GM18519 (cell line): ENCODE measurements around the gene SCLY.

ENCODE experiments used
- ATAC-seq: cut with Tn5 transposase; IDR thresholded peaks from one replicate; pipeline ENCODE4 v1.9.1; 2021; ENCODE audit warnings: mild to moderate bottlenecking, moderate library complexity; ENCODE audit not compliant: unreplicated experiment, low FRiP score

The SCLY gene

DNA sequence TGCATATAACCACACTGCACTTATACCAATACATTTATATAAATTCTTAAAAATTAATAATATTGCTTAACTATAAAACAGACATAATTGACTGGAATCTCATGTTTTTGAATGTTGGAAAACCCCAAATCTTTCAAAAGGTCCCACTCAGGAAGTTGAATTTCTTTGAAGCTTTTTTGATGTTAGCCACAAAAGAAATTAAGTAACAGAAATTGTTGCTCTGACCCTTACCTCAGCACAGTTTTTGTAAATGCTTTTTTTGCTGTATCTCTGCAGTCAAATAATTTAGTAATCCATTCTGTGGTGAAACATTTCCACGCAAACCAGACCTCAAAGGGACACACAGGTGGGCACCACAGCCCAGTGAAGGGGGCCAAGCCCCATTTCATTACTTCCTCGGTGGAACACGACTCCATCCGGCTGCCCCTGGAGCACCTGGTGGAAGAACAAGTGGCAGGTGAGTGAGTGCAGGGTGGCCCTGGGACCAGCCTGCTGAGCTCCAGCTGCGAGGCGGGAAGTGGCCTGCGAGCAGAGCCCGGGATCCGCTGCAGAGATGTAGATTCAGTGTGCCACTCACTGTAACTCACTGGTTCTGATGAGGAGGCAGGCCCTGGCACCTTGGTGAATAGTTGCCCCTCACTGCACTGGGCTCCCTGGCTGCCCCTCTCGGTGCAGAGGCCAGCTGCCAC is 8.4 kb downstream of the SCLY start:
- no peak for ATAC-seq

DNA sequence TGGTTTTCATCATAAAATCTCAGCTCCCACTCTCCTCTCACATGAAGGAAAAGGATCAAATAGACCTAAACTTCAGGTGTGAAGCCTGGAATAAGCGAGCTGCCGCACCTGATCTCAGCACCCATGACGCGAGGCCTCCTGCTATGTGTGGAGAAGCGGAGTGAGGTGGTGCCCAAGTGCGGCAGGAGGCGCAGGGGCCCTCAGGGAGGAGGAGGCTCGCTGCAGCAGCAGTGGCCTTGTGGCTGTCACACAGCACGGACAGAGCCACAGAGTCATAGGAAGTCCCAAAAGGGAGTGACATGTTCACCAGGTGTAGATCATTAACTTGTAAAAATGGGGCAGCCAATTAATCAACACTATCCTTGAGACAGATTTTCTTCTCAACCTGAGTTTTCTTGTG is 9.1 kb downstream of the SCLY start:
- no peak for ATAC-seq

DNA sequence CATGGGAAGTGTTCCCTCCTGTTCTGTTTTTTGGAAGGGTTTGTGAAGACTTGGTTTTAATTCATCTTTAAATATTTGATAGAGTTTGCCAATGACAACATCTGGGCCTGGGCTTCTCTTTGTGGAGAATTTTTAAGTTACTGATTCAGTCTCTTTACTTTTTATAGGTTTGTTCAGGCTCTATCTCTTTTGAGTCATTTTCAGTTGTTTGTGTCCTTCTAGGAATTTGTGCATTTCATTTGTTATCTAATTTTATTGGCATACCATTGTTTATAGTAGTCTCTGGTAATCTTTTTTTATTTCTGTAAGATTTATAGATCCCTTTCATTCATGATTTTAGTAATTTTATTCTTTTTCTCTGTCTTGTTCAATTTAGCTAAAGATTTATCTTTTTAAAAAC is 14.6 kb downstream of the SCLY start:
- no peak for ATAC-seq

DNA sequence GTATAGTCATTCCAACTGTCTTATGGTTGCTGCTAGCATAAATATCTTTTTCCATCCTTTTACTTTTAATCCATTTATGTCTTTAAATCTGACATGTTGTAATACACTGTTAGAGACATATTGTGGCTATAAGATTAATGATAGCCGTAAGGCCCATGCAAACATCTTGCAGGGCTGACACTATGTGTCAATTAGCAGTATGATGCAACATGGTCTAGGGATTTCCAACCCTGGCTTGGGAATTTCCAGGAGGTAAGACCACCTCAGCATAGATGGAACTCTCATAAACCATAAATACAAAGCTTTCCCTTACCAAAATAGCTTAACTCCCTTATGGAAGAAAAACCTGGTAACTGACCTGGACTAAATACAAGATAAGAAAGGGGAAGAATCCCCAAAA is 16.5 kb downstream of the SCLY start:
- no peak for ATAC-seq

DNA sequence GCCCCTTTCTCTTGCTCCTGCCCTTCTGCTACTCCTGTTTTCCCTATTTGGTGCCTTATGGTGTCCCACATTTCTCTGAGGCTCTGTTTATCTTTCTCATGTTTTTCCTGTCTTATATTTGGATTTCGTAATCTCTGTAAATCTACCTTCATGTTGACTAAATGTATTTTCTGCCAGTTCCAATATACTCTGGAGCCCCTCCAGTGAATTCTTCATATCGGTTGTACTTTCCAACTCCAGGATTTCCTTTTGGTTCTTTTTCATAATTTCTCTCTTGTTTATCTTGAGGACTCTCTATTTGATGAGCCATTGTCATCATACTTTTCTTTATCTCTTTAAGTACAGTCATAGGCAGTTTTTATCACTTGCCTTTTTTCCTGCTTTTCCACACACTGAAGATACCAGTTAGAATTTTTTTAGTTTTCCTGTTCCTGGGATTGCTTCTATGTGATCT is 19.1 kb downstream of the SCLY start:
- no peak for ATAC-seq

DNA sequence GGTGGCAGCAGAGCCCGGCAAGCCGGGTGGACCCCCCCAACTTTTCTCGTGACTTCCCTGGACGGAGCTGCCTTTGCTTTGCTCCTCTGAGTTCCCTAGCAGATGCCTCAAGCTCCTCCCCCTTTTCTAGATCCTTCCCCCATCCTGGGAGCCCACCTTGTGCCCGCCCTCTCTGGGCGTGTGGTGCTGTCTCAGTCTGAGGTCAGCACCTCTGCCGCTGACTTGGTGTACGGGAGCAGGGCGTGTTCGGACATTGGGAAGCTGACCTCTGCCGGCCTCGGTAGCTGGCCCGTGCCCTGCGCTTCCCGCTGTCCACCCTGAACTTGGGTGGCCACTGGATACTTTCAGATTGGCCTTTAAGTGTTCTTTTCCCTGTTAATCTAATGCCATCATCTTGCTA is 19.7 kb downstream of the SCLY start:
- ATAC-seq: no peak

DNA sequence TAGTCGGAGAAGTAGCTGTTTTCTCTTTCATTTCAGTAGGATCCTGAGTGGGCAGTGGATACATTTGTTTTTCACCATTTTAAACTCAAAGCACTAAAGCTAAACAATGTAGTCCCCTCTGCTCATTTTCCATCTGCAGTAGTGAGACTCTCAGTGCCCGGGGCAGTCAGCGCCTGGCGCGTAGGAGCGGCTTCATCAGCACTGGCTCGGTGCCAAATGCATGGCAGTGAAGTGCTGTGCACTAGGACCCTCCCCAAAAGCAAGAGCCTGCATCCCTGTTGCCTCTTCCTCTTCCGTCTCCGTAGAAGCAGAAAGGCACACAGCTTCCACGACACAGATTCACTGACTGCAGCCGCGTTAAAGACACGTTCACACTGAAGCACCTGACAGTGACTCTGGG is 20.3 kb downstream of the SCLY start:
- no peak for ATAC-seq

DNA sequence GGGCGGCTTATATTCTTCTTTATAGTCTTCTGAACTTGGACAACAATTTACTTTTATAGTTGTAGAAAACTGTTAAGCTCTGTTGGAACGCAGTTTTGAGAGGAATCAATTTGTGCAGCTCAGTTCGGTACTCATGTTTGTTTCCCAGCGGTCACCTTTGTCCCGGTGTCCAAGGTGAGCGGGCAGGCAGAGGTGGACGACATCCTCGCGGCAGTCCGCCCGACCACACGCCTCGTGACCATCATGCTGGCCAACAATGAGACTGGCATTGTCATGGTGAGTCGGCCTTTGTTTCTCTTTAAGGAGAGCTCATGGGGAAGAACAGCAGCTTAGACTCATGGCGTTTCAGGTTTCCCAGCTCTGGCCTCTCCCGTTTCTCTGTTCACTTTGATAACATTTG is 20.8 kb downstream of the SCLY start:
- ATAC-seq: no peak

DNA sequence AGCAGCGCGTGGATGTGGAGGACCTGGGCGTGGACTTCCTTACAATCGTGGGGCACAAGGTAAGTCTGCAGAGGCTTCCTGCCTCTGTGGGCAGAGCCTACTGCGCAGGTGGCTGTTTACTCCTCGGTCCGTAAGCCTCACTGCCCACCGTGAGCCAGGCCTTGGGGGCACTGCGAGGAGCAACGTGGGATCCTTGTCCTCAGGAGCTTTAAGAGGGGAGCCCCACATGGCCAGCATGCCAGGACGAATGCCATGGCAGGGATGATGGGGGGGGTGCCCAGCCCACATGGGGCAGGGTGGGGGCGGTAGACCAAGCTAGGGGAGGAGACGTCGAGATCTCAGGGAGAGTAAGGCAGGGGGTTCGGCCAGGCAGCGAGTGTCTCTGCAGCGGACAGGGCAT is 21.4 kb downstream of the SCLY start:
- ATAC-seq: no peak

DNA sequence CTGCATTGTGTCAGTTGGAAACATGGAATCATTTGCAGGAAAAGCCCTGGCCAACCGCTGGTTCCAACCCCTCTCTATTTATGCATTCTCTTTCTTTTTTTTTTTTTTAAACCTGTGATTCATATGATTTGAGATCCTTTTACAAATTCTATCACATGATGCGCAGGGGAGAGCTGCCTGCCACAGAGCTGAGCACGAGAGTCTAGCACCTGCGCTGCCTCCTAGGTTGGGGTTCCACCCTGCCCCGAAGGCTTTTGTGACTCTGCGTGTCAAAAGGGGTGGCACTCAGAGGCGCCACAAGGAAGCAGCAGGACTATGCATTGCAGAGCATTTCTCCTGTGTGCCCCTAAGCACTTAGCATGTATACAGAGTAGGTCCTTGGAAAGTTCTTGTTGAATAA is 22.0 kb downstream of the SCLY start:
- no peak for ATAC-seq

DNA sequence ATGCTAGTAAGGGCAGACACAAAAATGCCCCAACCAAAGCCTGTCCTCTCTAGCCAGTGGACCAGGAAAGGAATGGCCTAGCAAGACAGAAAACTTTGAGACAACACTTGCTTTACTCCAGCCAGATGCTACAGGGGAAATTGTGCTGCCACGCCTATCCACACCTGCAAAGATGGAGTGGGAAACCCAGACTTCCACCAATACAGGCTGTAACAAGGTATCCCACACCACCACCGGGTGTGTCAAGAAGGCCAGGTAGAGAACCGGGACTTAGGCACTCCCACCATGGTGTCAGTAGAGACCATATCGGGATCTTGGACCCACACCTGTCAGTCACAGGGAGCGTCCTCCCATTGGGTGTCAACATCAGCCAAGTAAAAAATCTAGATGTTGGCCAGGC is 23.1 kb downstream of the SCLY start:
- no peak for ATAC-seq

DNA sequence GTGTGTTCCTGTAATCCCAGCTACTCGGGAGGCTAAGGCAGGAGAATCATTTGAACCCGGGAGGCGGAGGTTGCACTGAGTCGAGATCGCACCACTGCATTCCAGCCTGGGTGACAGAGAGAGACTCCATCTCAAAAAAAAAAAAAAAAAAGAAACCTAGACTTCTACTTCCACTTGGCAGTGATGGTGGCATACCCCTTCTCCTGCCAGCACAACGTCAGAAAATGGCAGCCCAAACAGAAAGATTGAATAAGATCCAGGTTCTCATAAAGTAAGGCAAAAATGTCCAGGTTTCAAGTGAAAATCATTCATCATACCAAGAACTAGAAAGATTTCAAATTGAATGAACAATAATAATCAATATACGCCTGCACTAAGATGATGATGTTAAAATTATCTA is 24.0 kb downstream of the SCLY start:
- no peak for ATAC-seq

DNA sequence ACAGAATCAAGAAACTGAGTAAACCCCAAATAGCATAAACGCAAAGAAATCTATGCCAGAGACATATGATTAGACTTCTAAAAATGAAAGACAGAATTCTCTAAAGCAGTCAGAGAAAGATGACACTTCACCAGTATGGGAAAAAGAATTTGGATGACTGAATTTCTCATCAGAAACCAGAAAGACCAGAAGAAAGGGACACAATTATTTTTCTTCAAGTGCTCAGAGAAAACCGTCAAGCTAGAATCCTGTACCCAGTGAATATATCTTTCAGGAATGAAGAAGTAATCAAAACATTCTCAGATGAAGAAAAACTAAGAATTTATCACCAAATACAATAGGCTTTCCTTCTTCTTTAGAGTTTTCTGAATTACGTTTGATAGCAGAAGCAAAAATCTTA is 25.1 kb downstream of the SCLY start:
- no peak for ATAC-seq

DNA sequence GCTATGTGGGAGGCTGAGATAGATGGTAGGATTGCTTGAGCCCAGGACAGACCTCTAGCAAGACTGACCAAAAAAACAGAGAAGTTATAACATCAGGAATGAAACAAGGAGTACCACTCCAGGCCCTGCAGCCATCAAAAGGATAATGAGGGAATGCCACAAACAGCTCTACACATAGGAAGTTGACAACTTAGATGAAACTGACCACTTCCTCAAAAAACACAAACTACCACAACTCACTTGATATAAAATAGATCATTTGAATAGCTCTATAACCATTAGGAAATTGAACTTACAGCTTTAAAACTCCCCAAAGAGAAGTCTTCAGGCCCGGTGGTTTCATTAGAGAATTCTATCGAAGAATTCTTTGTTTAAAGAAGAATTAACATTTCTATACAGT is 26.4 kb downstream of the SCLY start:
- no peak for ATAC-seq

DNA sequence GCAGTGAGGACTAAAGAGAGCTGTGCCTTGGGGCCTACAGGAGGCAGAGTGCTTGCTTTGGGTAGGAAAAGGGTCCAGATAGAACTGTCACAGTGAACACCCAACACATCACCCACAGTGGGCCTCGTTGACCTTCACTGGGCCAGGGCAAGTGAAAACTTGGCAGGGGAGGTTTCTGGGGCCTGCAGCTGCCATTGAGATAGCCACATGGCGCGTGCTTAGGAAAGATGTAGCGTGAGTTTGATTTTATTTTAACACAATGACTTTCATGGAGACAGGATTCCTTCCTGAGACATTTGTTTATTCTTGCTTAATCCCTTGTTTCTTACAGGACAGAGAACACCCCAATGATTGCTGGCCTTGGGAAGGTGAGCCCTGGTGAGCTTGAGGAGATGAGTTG is 30.1 kb downstream of the SCLY start:
- ATAC-seq: no peak

DNA sequence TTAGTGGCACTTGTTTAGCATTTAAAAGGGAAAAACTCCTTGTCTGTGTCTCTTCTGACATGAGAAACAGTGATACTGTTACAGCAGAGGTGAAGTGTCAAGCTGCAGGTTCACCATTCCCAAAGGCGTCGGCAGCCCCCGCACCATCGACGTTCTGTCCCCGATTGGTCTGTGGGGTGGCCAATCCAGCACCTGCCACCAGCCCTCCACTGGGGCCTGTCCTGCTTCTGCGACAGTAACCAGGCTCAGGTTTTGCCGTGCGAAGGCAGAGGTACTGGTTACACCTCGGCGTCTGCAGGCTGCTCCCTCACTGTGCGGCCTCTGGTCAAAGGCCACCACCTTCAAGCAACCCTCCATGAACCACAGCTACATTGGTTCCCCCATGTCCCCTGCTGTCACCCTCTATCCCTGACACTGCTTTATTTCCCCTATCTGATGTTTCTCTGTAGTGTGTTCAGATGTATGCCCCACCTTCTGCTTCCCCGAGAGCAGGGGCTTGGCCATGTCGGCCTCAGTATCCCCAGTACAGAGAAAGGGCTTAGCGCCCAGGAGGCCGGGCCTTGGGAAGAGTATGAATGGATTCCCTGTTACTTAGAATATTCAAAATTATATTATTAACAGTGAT is 30.7 kb downstream of the SCLY start:
- ATAC-seq: no peak

DNA sequence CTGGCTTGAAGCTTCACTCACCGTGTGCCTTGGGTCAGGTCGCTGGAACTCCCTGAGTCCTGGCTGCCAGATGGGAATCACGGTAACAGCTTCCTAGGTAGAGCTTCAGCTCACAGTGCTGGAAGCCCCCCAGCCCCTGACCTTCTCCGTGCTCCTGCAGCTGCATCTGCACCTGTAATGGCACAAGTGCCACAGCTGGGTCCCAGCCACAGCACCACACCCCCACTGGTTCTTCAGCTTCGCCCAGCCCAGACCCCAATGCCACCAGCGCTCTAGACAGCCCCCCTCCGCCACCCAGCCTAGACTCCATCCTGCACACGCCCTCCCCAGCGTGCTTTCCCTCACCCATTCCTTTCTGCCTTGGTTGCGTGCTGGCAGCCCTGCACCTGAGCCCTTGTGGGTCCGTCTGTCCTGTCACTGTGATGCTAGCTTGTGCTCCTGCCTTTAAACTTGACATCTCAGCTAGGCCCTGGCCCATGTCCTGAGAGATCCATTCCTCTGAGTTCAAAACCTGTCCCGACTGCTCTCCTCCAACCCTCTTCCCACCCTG is 31.8 kb downstream of the SCLY start:
- no peak for ATAC-seq

DNA sequence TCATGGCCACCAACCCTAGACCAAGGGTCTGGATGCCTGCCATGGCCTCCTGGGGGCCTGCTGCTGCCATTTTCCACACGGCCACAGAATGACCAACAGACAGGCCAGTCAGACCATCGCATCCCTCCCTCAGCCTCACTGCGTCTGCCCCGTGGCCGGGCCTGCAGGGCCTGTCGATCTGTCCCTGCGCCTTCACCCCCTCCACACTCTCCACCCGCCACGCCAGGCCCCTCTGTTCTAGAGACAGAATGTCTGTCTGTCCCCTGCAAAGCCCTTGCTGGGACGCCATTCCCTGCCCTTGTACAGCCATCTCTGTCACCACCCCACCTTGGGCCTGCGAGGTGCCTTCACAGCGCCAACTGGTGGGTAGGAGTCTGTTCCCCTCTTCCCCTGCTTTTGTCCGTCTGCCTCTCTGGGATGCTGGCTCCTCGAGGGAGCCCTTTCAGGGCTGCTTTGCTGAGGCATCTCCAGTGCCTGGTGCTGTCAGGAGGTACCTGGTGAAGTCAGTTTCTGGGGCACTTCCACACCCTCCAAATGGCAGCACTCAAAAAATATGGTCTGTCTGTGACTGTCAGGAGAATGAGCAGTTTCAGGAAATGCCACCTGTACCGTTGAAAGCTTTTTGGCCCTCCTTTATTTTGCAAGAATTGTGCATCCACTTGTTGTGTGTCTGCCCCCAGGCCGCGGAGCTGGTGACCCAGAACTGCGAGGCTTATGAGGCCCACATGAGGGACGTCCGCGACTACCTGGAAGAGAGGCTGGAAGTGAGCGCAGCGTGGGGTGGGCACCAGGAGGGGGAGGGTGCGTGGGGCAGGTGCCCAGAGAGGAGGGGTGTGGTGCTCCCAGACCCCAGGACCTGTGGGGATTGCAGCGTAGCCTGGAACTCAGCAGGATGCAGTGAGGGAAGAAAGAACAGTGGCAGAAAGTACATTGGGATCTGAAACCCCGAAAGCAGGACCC is 32.7 kb downstream of the SCLY start:
- ATAC-seq: no peak

DNA sequence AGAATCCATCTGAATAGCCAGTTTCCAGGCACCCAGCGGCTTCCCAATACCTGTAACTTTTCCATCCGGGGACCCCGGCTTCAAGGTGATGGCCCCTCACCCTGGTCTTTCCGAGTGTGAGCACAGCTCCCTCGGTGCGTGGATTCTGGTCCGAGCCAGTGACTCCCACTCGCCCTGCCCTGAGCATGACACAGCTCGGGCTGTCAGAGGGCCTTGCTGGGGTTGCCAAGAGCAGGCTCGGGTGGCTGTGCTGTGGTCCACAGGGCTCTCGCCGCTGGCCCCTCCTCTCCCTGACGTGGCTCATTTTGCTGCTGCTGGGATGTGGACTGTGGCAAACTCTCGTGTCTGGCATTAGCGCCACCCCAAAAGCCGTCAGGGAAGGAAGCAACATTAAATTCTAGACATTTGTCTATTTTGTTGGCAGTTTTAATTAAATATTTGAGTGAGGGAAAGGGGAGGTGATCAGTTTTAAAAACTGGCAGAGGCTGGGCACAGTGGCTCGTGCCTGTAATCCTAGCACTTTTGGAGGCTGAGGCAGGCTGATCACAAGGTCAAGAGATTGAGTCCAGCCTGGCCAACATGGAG is 33.7 kb downstream of the SCLY start:
- no peak for ATAC-seq

DNA sequence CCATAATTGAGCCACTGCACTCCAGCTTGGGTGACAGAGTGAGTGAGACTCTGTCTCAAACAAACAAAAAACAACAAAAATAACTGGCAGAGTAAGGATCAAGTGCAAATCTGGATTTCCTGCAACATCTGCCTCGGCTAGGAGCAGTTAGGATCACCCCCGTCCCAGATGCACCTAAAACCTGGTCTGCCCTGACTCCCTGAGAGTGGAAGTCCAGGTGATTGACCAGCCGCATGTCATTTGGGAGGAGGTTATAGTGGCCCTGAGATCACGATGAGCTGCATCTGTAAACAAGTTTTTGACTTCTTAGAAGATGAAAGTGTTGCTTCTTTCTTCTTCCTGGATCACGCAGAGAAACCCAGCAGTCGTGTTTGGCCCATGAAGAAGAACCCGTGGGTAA is 34.3 kb downstream of the SCLY start:
- ATAC-seq: no peak
